ENCODE data around the gene SPACA1.

DNA sequence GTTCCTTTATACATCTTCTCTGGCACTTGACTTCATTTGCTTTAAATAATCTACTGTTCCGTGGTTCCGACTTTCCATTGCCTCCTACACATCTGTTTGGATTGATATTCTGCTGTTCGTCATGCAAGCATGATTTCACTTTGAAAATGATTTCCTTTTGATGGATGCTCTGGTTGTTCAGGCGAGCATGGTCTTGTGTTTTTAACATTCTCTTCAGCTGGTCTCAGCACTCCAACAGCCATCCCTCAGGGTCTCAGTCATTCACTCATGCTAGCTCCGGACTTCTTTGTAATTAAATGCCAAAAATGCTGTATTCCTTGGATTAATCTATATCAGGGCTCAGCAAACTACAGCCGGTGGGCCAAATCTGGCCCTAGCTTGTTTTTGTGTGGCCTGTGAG, 27.2 kb upstream of the SPACA1 start:
- TF ChIP-seq CTCF (IDR thresholded peaks at IDR 0.05) (no peak), POLR2A (IDR thresholded peaks at IDR 0.05) (no peak)
